Measurements from ENCODE around the gene UTP18. TPM values are rescaled to one million over a fixed set of nuclear protein-coding genes. Genes with fewer than 3 reads are reported as not detected.
"Not testable (repeated sequence)": the region's sequence is repeated elsewhere in the genome, so short reads cannot be mapped to it uniquely, and the experiment has no call there.

UTP18 gene
- total RNA-seq, 1 donor from 2014 or later, result 1.8 TPM

DNA sequence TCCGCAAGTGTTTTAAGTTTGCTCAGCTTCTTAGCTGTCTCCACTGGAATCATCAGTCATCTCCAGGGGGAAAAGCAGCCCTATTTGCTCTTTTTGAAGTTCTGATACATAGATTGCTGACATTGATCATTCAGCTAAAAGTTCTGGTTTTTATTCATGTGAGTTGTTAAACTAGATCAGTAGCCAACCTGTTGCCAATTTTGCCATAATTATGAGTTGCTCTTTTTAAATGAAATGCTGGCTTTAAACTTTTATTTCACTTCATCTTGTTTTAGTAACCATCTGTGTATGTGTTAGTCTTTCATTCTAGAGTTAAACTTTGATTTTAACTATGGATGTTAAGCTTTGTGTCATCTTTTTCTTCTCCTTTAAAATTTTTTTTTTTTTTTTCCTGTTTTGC is 12.5 kb downstream of the UTP18 start:
- H3K27me3 ChIP-seq, result no peaks in the 10 kb centered on the region
- no peaks in the 10 kb centered on the region for H3K9me3 ChIP-seq
- H3K4me3 ChIP-seq, result no peak overlapping the region
- peaks cover 46 to 73% of the 10 kb centered on the region in 2 donors for H3K36me3 ChIP-seq
- DNase-seq (ENCODE audit: low spot score in 2 of 2), result no peak
- intact Hi-C loops (cut with DNase I), result no loop called here
- TF ChIP-seq, protein P1, sequence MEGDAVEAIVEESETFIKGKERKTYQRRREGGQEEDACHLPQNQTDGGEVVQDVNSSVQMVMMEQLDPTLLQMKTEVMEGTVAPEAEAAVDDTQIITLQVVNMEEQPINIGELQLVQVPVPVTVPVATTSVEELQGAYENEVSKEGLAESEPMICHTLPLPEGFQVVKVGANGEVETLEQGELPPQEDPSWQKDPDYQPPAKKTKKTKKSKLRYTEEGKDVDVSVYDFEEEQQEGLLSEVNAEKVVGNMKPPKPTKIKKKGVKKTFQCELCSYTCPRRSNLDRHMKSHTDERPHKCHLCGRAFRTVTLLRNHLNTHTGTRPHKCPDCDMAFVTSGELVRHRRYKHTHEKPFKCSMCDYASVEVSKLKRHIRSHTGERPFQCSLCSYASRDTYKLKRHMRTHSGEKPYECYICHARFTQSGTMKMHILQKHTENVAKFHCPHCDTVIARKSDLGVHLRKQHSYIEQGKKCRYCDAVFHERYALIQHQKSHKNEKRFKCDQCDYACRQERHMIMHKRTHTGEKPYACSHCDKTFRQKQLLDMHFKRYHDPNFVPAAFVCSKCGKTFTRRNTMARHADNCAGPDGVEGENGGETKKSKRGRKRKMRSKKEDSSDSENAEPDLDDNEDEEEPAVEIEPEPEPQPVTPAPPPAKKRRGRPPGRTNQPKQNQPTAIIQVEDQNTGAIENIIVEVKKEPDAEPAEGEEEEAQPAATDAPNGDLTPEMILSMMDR (IDR thresholded peaks at IDR 0.05), result no peak
- H3K27ac ChIP-seq, result no peak overlapping the region
- no peaks in the 10 kb centered on the region for H3K4me1 ChIP-seq

- peaks cover 40 to 76% of the 10 kb centered on the region in 2 donors for H3K36me3 ChIP-seq
- TF ChIP-seq, protein P1 (IDR thresholded peaks at IDR 0.05), result no peak
Observed at GRCh38 chr17:51275381-51275780, 15.0 kb downstream of the UTP18 start.

DNA sequence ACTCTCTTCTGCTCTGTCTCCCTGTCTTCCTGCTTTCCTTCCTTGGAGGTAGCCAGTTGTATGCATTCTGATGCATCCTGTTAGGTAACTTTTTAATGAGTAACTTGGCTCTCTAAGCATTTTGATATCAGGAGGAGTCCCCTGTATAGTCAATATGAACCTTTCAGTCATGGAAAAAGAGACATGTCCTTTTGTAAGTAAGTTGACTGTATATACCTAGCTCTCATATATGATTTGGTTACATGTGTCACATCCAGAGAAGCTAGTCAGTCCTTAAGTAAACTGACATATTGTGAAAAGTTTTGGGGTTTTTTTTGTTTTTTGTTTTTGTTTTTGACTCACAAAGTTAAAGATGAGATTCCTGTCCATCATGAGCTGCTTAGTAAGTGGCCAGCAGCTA is 18.8 kb downstream of the UTP18 start:
- intact Hi-C loops (cut with DNase I), result no loop called here

More at GRCh38 chr17:51275381-51275780, 15.0 kb downstream of the UTP18 start:
- Histone ChIP-seq H3K27me3 (no peaks in the 10 kb centered on the region), H3K4me3 (no peak overlapping the region), H3K27ac (no peak overlapping the region), H3K4me1 (no peaks in the 10 kb centered on the region), H3K9me3 (no peaks in the 10 kb centered on the region)
- no peak for DNase-seq (ENCODE audit: low spot score in 2 of 2)
- intact Hi-C loops (cut with DNase I), result no loop called here

GRCh38 chr17:51287412-51287811 is 27.1 kb downstream of the UTP18 start:
- Histone ChIP-seq H3K27ac (no peak overlapping the region), H3K4me3 (no peak overlapping the region), H3K9me3 (no peaks in the 10 kb centered on the region), H3K4me1 (no peaks in the 10 kb centered on the region), H3K36me3 (peaks cover 25 to 73% of the 10 kb centered on the region in 2 donors), H3K27me3 (no peaks in the 10 kb centered on the region)
- TF ChIP-seq, protein P1 (IDR thresholded peaks at IDR 0.05), result no peak
- intact Hi-C loops (cut with DNase I), result no loop called here
- DNase-seq (ENCODE audit: low spot score in 2 of 2), result no peak

More for the DNA sequence above, 18.8 kb downstream of the UTP18 start:
- Histone ChIP-seq H3K27me3 (no peaks in the 10 kb centered on the region), H3K4me3 (no peak overlapping the region), H3K4me1 (no peaks in the 10 kb centered on the region), H3K36me3 (peaks cover 44 to 77% of the 10 kb centered on the region in 2 donors), H3K9me3 (no peaks in the 10 kb centered on the region), H3K27ac (no peak overlapping the region)
- TF ChIP-seq, protein P1 (IDR thresholded peaks at IDR 0.05), result no peak
- no peak for DNase-seq (ENCODE audit: low spot score in 2 of 2)

- intact Hi-C loops (cut with DNase I), result no loop called here
- Histone ChIP-seq H3K27me3 (no peaks in the 10 kb centered on the region), H3K9me3 (no peaks in the 10 kb centered on the region), H3K4me3 (no peak overlapping the region), H3K27ac (no peak overlapping the region), H3K36me3 (peaks cover 22 to 81% of the 10 kb centered on the region in 2 donors), H3K4me1 (no peaks in the 10 kb centered on the region)
- TF ChIP-seq, protein P1 (IDR thresholded peaks at IDR 0.05), result no peak
- no peak for DNase-seq (ENCODE audit: low spot score in 2 of 2)
Observed at GRCh38 chr17:51289696-51290111, 29.4 kb downstream of the UTP18 start.

DNA sequence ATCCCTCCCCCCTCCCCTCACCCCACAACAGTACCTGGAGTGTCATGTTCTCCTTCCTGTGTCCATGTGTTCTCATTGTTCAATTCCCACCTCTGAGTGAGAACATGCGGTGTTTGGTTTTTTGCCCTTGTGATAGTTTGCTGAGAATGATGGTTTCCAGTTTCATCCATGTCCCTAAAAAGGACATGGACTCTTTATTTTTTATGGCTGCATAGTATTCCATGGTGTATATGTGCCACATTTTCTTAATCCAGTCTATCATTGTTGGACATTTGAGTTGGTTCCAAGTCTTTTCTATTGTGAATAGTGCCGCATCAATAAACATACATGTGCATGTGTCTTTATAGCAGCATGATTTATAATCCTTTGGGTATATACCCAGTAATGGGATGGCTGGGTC is 34.0 kb downstream of the UTP18 start:
- H3K36me3 ChIP-seq, result peaks cover 0 to 52% of the 10 kb centered on the region in 2 donors
- H3K4me3 ChIP-seq; intact Hi-C loops (cut with DNase I); H3K9me3 ChIP-seq; H3K4me1 ChIP-seq; DNase-seq (ENCODE audit: low spot score in 2 of 2); H3K27ac ChIP-seq; H3K27me3 ChIP-seq: not testable (repeated sequence)
